Lower leg skin (tissue), 3 donors: ENCODE data around the gene EEF1G.

Experiments
- CTCF ChIP-seq, 3 donors: fragments of 450-650 bp; IDR thresholded peaks; one replicate each; pipeline ENCODE4 v1.5.1; 2016; ENCODE audit warnings: antibody characterized with exemption in 3 of 3, mild to moderate bottlenecking in 3 of 3, moderate library complexity in 2 of 3
- POLR2A ChIP-seq, 2 donors: fragments of 450-650 bp; IDR thresholded peaks; one replicate each; pipeline ENCODE4 v1.6.1; 2016 to 2017; ENCODE audit warnings: antibody characterized with exemption in 2 of 2, mild to moderate bottlenecking in 1 of 2, moderate library complexity in 1 of 2

- TF ChIP-seq CTCF (IDR thresholded peaks at IDR 0.05) (no peak), POLR2A (IDR thresholded peaks at IDR 0.05) (no peak)
These were observed 37.4 kb upstream of the EEF1G start for GRCh38 chr11:62610814-62611704.
